ENCODE data around the gene CYP2W1.
"Not testable (repeated sequence)": the region's sequence is repeated elsewhere in the genome, so short reads cannot be mapped to it uniquely, and the experiment has no call there.

CYP2W1 gene

DNA sequence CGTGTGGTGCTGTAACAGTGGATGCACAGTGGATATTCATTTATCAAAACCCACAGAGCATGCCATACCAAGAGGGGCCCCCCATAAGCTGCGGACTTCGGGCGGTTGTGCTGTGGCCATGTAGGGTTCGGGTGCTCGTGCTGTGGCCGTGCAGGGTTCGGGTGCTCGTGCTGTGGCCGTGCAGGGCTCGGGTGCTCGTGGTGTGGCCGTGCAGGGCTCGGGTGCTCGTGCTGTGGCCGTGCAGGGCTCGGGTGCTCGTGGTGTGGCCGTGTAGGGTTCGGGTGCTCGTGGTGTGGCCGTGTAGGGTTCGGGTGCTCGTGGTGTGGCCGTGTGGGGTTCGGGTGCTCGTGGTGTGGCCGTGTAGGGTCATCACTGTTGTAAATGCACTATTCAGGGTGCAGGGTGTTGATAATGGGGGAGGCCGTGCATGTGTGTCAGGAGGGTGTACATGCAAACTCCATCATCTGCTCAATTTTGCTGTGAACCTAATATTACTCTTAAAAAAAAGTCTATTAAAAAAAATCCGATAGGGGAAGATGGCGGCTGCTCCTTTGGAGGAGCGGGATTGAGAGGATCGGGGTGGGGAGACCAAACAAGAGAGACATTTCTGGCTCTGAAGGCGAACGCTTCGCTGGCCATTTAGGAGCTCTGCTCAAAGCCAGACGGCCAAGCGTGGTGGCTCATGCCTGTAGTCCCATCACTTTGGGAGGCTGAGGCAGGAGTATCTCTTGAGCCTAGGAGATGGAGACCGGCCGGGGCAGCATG is 53.4 kb downstream of the CYP2W1 start:
- not testable (repeated sequence) for H3K4me3 ChIP-seq (ENCODE audit: low read depth, low read length); DNase-seq (ENCODE audit: low read depth)

Data from skeletal muscle cell (primary cell).